DMS 273 (cell line): ENCODE results near the gene STUB1.
"Not testable (repeated sequence)": the region's sequence is repeated elsewhere in the genome, so short reads cannot be mapped to it uniquely, and the experiment has no call there.

Source experiments
- DNase-seq: peaks from one replicate; lab custom pipeline; 2025; ENCODE audit not compliant: unreplicated experiment; lab: John Stamatoyannopoulos, UW

Gene STUB1

GRCh38 chr16:678209-678857 is 1.9 kb upstream of the STUB1 start:
- DNase-seq, result no peak

GRCh38 chr16:678858-679813 is 1.1 kb upstream of the STUB1 start:
- peak; percentile 93 for DNase-seq

- DNase-seq, result no peak
These were observed 375 bp downstream of the STUB1 start for GRCh38 chr16:680625-680945.

GRCh38 chr16:680967-681745 is 946 bp downstream of the STUB1 start:
- DNase-seq, result peak; percentile 81

- no peak for DNase-seq
These were observed 1.7 kb downstream of the STUB1 start for GRCh38 chr16:681746-682427.

- DNase-seq, result no peak
These were observed 2.5 kb downstream of the STUB1 start for GRCh38 chr16:682493-683395.

- peak; percentile 67 for DNase-seq
These were observed 3.3 kb downstream of the STUB1 start for GRCh38 chr16:683396-684070.

GRCh38 chr16:684071-684794 is 4.0 kb downstream of the STUB1 start, which contains the start of gene JMJD8:
Gene JMJD8, minus strand, starts transcription at chr16:684334. Its CDS starts 15 bp downstream, at chr16:684319.
- peak; percentile 99 for DNase-seq

GRCh38 chr16:684961-685696 is 4.9 kb downstream of the STUB1 start:
- DNase-seq, result no peak

- DNase-seq, result peak; percentile 59
These were observed 5.8 kb downstream of the STUB1 start for GRCh38 chr16:685967-686366.

GRCh38 chr16:686459-687260 is 6.5 kb downstream of the STUB1 start:
- no peak for DNase-seq

GRCh38 chr16:687499-687898 is 7.3 kb downstream of the STUB1 start:
- no peak for DNase-seq

- DNase-seq, result no peak
These were observed 9.1 kb downstream of the STUB1 start for GRCh38 chr16:689175-689897.

GRCh38 chr16:691242-691641 is 11.0 kb downstream of the STUB1 start:
- DNase-seq, result not testable (repeated sequence)

GRCh38 chr16:692356-693108 is 12.3 kb downstream of the STUB1 start:
- no peak for DNase-seq

GRCh38 chr16:693364-693763 is 13.2 kb downstream of the STUB1 start:
- no peak for DNase-seq
